Measurements from ENCODE around the gene ZNF609.

- TF ChIP-seq, protein P1, sequence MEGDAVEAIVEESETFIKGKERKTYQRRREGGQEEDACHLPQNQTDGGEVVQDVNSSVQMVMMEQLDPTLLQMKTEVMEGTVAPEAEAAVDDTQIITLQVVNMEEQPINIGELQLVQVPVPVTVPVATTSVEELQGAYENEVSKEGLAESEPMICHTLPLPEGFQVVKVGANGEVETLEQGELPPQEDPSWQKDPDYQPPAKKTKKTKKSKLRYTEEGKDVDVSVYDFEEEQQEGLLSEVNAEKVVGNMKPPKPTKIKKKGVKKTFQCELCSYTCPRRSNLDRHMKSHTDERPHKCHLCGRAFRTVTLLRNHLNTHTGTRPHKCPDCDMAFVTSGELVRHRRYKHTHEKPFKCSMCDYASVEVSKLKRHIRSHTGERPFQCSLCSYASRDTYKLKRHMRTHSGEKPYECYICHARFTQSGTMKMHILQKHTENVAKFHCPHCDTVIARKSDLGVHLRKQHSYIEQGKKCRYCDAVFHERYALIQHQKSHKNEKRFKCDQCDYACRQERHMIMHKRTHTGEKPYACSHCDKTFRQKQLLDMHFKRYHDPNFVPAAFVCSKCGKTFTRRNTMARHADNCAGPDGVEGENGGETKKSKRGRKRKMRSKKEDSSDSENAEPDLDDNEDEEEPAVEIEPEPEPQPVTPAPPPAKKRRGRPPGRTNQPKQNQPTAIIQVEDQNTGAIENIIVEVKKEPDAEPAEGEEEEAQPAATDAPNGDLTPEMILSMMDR (IDR thresholded peaks at IDR 0.05): no peak
- TF ChIP-seq POLR2A (IDR thresholded peaks at IDR 0.05) (no peak), POLR2AphosphoS5 (IDR thresholded peaks at IDR 0.05) (no peak), EP300 (IDR thresholded peaks at IDR 0.05) (no peak)
Observed at GRCh38 chr15:64610257-64610919, 150.0 kb downstream of the ZNF609 start.

Measured in gastroesophageal sphincter (tissue), 3 donors.